ENCODE results near the gene IL17D. TPM values are rescaled to one million over a fixed set of nuclear protein-coding genes. Genes with fewer than 3 reads are reported as not detected.

IL17D gene
- total and polyA plus RNA-seq, 2 donors (not counting 3 experiments of a cell fraction or from before 2014, with no cell fraction given): 4.0 to 6.1 TPM

DNA sequence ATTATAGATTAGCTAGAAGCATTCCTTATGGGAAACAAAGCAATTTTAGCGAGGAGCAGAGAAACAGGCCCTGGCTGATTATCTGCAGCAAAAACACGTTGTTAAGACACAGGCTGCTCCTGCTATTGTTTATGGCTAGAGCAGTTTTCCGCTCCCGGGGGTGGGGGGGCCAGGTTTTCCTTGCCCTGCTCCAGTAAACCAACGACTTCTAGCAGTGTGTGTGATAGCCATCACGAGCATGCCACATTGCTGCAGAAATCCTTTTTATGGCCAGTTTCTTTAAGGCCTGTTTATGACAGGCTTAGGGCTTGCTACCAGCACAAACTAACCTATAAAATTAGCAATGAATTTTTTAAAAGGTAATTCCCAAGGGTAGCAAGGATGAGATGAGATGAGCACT is 18.4 kb upstream of the IL17D start:
- ChIA-PET CTCF (interaction anchor here (0.7 to 1.4 kb wide), 2 partner anchors 19 to 180 kb away, joined by 3 to 4 read pairs; partner anchors contain the start of gene IL17D), POLR2A (no interaction called here)
- TF ChIP-seq EZH2 (IDR thresholded peaks at IDR 0.05; ENCODE audit: borderline replicate concordance, low read depth, low read length, severe bottlenecking) (no peak), GATA2 (IDR thresholded peaks at IDR 0.05; ENCODE audit: insufficient read depth, insufficient read length, low read depth, low read length) (no peak), MYC (IDR thresholded peaks at IDR 0.05; ENCODE audit: low read depth, low read length) (no peak), POLR2AphosphoS5 (IDR thresholded peaks at IDR 0.05; ENCODE audit: insufficient read depth, low read depth, low read length) (no peak), FOS (IDR thresholded peaks at IDR 0.05; ENCODE audit: borderline replicate concordance, insufficient read depth, low read length) (no peak)
- TF ChIP-seq, protein P1, sequence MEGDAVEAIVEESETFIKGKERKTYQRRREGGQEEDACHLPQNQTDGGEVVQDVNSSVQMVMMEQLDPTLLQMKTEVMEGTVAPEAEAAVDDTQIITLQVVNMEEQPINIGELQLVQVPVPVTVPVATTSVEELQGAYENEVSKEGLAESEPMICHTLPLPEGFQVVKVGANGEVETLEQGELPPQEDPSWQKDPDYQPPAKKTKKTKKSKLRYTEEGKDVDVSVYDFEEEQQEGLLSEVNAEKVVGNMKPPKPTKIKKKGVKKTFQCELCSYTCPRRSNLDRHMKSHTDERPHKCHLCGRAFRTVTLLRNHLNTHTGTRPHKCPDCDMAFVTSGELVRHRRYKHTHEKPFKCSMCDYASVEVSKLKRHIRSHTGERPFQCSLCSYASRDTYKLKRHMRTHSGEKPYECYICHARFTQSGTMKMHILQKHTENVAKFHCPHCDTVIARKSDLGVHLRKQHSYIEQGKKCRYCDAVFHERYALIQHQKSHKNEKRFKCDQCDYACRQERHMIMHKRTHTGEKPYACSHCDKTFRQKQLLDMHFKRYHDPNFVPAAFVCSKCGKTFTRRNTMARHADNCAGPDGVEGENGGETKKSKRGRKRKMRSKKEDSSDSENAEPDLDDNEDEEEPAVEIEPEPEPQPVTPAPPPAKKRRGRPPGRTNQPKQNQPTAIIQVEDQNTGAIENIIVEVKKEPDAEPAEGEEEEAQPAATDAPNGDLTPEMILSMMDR (IDR thresholded peaks at IDR 0.05; ENCODE audit: extremely low read depth in 1 of 2, insufficient read depth in 1 of 2, low read depth in 1 of 2, low read length in 2 of 2): no peak
- Histone ChIP-seq H3K4me1 (ENCODE audit: control insufficient read depth, extremely low read depth, insufficient read depth, low read length) (no peaks in the 10 kb centered on the region), H4K20me1 (replicated peaks; ENCODE audit: control insufficient read depth, extremely low read depth, insufficient read depth, low read length) (no peaks in the 10 kb centered on the region), H3K4me3 (replicated peaks in 1 of 3; ENCODE audit: insufficient read depth in 1 of 3, low read depth in 1 of 3, low read length in 3 of 3) (no peak overlapping the region), H3K27me3 (ENCODE audit: control insufficient read depth in 2 of 2, insufficient read depth in 2 of 2, low read length in 2 of 2) (no peaks in the 10 kb centered on the region), H3K36me3 (ENCODE audit: control insufficient read depth in 2 of 2, extremely low read depth in 1 of 2, insufficient read depth in 2 of 2, low read length in 2 of 2) (no peaks in the 10 kb centered on the region), H3K79me2 (ENCODE audit: control insufficient read depth, insufficient read depth, low read length) (no peaks in the 10 kb centered on the region), H2AFZ (ENCODE audit: low read depth, low read length) (peak overlapping the region; percentile 24), H3K9me1 (replicated peaks; ENCODE audit: control insufficient read depth, extremely low read depth, insufficient read depth, low read length) (no peaks in the 10 kb centered on the region), H3K27ac (ENCODE audit: insufficient read depth, low read depth, low read length) (no peak overlapping the region), H3K9me3 (replicated peaks; ENCODE audit: control insufficient read depth, insufficient read depth, low read length) (no peaks in the 10 kb centered on the region), H3K9ac (replicated peaks; ENCODE audit: extremely low read depth, insufficient read depth, low read length) (no peak overlapping the region), H3K4me2 (ENCODE audit: insufficient read depth, low read length) (no peak overlapping the region)
- no TSS peak for BruUV-seq (replicated peaks)
- DNase-seq (ENCODE audit: low read depth, low spot score) (peak; percentile 32), FAIRE-seq (peak; percentile 35)
- intact Hi-C loops (cut with micrococcal nuclease) (no loop called here), dilution Hi-C loops (cut with MboI; ENCODE audit: extremely low pct_ligation_motif_present, low sequenced_read_pairs) (no loop called here)
